Lower leg skin (tissue), 3 donors: ENCODE results near the gene IGSF3.

Experiments used
- POLR2A ChIP-seq, 2 donors: fragments of 450-650 bp; IDR thresholded peaks; one replicate each; pipeline ENCODE4 v1.6.1; 2016 to 2017; ENCODE audit warnings: antibody characterized with exemption in 2 of 2, mild to moderate bottlenecking in 1 of 2, moderate library complexity in 1 of 2
- TF ChIP-seq, protein P1 (sequence below), 3 donors: fragments of 450-650 bp; IDR thresholded peaks; one replicate each; pipeline ENCODE4 v1.5.1; 2016; ENCODE audit warnings: antibody characterized with exemption in 3 of 3, mild to moderate bottlenecking in 3 of 3, moderate library complexity in 2 of 3

DNA sequence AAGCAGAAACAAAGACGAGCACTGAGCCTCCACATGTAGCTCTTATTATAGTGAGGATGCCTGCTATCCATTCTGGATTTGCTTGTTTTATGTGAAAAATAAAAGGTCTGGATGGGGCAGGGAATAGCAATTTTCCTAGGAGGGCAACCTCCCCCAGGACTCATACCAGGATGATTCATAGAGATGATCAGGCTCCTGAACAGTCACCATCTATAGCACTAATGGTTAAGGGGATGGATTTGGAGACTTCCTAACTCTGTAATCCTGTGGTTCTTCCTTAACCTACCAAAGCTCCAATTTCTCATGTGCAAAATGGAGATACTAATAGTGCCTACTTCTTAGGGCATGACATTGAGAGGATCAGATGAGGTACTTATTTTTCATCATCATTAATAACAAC lies 62.2 kb downstream of the IGSF3 start:
- TF ChIP-seq, protein P1, sequence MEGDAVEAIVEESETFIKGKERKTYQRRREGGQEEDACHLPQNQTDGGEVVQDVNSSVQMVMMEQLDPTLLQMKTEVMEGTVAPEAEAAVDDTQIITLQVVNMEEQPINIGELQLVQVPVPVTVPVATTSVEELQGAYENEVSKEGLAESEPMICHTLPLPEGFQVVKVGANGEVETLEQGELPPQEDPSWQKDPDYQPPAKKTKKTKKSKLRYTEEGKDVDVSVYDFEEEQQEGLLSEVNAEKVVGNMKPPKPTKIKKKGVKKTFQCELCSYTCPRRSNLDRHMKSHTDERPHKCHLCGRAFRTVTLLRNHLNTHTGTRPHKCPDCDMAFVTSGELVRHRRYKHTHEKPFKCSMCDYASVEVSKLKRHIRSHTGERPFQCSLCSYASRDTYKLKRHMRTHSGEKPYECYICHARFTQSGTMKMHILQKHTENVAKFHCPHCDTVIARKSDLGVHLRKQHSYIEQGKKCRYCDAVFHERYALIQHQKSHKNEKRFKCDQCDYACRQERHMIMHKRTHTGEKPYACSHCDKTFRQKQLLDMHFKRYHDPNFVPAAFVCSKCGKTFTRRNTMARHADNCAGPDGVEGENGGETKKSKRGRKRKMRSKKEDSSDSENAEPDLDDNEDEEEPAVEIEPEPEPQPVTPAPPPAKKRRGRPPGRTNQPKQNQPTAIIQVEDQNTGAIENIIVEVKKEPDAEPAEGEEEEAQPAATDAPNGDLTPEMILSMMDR (IDR thresholded peaks at IDR 0.05), result no peak
- TF ChIP-seq POLR2A (IDR thresholded peaks at IDR 0.05), result no peak
